Loucy (cell line): Measurements from ENCODE around the gene COL13A1.

ENCODE experiments used
- EZH2phosphoT487 ChIP-seq: fragments of 200-600 bp; IDR thresholded peaks from 2 replicates; pipeline ENCODE4 v1.6.1; 2018; ENCODE audit warnings: antibody characterized with exemption, mild to moderate bottlenecking, moderate library complexity, borderline replicate concordance
- TF ChIP-seq, protein P1 (sequence below): fragments of 200-600 bp; sonication (generic); conservative IDR thresholded peaks from 2 replicates; pipeline ENCODE4 v1.5.1; 2014; ENCODE audit warnings: mild to moderate bottlenecking, antibody characterized with exemption, low read length

DNA sequence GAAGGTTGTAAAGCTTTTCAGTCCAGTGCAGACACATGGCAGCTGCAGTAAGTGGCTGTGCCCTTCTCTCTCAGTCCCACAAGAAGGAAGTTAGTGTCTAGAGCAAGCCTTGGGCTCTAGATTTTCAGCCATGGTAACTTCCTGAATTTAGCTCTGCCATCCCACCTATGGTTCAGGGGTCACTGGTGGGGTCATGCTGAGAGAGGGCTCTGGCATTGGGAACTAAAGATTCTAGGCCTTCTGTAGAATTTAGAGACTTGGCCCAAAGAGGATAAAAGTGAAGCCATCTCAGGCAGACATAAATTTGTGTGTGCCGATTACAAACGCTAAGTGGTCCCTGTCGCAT is 113.5 kb downstream of the COL13A1 start:
- no peak for TF ChIP-seq EZH2phosphoT487
- TF ChIP-seq, protein P1, sequence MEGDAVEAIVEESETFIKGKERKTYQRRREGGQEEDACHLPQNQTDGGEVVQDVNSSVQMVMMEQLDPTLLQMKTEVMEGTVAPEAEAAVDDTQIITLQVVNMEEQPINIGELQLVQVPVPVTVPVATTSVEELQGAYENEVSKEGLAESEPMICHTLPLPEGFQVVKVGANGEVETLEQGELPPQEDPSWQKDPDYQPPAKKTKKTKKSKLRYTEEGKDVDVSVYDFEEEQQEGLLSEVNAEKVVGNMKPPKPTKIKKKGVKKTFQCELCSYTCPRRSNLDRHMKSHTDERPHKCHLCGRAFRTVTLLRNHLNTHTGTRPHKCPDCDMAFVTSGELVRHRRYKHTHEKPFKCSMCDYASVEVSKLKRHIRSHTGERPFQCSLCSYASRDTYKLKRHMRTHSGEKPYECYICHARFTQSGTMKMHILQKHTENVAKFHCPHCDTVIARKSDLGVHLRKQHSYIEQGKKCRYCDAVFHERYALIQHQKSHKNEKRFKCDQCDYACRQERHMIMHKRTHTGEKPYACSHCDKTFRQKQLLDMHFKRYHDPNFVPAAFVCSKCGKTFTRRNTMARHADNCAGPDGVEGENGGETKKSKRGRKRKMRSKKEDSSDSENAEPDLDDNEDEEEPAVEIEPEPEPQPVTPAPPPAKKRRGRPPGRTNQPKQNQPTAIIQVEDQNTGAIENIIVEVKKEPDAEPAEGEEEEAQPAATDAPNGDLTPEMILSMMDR, result no peak
